Measurements from ENCODE around the gene ZNF507. TPM values are rescaled to one million over a fixed set of nuclear protein-coding genes. Genes with fewer than 3 reads are reported as not detected.

Gene ZNF507
- total RNA-seq, 2 experiments from 2014 or later = 28.6 to 29.3 TPM

DNA sequence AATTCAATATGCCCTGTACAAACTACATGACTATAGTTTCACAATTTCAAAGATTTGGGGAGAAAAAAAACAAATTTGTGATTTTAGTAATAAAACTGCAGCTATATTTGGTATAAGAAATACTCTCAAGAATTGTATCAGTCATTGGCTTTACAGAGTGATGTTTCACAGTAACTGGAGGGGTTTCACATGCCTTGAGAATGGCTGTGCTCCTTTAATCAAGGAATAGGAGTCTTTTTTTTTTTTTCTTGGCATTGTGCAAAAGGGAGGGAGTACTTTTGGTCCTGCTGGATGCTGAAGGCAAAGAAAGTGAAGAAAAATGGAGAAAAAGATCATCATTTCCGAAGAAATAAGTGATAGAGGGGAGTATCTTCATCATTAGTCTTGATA, 6.8 kb downstream of the ZNF507 start:
- Mint-ChIP-seq H3K4me3 (no peak overlapping the region), H3K27ac (no peak overlapping the region), H3K4me1 (peaks cover 58% of the 10 kb centered on the region), H3K36me3 (peaks cover 72% of the 10 kb centered on the region), H3K27me3 (no peaks in the 10 kb centered on the region), H3K9me3 (no peaks in the 10 kb centered on the region)
- DNase-seq = no peak

DNA sequence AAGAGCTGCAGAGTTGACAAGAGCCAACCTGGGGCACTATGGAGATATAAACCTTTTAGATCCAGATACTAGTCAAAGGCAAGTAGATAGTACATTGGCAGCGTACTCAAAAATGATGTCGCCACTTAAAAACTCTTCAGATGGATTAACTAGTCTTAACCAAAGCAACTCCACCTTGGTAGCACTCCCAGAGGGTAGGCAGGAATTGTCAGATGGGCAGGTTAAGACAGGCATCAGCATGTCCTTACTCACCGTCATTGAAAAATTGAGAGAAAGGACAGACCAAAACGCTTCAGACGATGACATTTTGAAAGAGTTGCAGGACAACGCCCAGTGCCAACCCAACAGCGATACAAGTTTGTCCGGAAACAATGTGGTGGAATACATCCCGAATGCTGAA, 8.9 kb downstream of the ZNF507 start:
- Mint-ChIP-seq H3K9me3 (no peaks in the 10 kb centered on the region), H3K27me3 (no peaks in the 10 kb centered on the region), H3K36me3 (peaks cover 72% of the 10 kb centered on the region), H3K4me1 (peaks cover 52% of the 10 kb centered on the region), H3K4me3 (no peak overlapping the region), H3K27ac (no peak overlapping the region)
- no peak for DNase-seq

DNA sequence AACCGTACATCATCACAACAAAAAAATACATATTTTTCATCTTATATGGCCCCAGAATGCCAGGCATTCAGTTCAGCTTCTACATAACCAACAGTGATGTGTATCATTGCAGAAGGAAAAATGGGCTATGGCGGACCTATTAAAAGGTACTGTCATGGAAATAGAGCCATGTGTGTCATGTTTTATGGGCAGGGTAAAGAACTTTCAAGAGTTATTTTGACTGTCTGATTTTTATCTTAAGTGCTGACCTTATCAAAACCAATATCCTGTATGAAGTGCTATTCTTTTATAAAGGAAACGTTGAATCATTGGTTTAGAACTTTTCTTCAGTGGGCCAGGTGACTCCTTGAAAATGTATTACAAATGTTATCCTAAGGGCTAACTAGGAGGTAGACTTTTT, 9.9 kb downstream of the ZNF507 start:
- peaks cover 44% of the 10 kb centered on the region for H3K4me1 Mint-ChIP-seq
- no peaks in the 10 kb centered on the region for H3K9me3 Mint-ChIP-seq
- peak overlapping the region; percentile 15 for H3K27ac Mint-ChIP-seq

DNA sequence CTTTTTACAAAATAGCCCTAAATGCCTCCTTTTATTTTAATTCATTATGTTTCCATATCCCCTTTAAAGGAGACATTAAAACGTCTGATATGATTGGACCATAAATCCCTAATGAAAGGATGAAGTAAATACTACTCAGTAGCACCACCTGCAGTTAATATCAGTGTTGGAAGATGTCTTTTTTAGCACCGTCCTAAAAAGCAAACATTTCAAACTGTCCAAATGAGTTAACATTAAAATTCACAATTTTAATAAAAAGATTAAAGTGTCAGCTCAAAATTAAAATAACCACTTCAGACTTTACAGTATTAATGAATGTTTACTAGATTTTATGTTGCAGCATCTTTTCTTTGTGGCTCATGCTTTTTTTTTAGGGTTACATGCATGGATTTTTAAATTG, 12.3 kb downstream of the ZNF507 start:
- Mint-ChIP-seq H3K4me1 (peaks cover 33% of the 10 kb centered on the region), H3K27ac (no peak overlapping the region), H3K27me3 (no peaks in the 10 kb centered on the region), H3K4me3 (no peak overlapping the region), H3K9me3 (no peaks in the 10 kb centered on the region), H3K36me3 (peaks cover 58% of the 10 kb centered on the region)
- DNase-seq = no peak

More for the DNA sequence above, 9.9 kb downstream of the ZNF507 start:
- Mint-ChIP-seq H3K36me3 (peaks cover 67% of the 10 kb centered on the region), H3K4me3 (no peak overlapping the region), H3K27me3 (no peaks in the 10 kb centered on the region)
- DNase-seq = no peak

DNA sequence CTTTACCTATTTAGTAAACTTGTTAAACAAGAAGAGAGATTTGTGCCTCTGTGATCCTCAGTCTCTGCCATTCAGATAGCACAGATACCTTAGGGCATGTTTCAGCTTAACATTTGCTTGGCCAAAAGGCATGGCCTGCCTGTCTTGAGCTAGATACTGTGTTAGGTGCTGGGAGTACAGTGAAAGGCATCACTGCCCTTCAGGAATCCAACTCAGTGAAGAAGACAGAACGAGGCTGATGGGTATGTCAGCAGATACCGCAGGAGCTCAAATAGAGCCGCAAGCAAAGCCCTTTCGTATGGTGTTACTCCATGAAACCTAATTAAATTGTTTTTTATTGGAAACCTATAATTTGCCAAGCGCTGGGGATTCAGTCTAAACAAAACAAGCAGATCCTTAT, 12.9 kb downstream of the ZNF507 start:
- no peak overlapping the region for H3K27ac Mint-ChIP-seq
- no peak for DNase-seq
- no peak overlapping the region for H3K4me3 Mint-ChIP-seq
- peaks cover 57% of the 10 kb centered on the region for H3K36me3 Mint-ChIP-seq
- no peaks in the 10 kb centered on the region for H3K27me3 Mint-ChIP-seq
- H3K9me3 Mint-ChIP-seq = no peaks in the 10 kb centered on the region
- peaks cover 37% of the 10 kb centered on the region for H3K4me1 Mint-ChIP-seq

DNA sequence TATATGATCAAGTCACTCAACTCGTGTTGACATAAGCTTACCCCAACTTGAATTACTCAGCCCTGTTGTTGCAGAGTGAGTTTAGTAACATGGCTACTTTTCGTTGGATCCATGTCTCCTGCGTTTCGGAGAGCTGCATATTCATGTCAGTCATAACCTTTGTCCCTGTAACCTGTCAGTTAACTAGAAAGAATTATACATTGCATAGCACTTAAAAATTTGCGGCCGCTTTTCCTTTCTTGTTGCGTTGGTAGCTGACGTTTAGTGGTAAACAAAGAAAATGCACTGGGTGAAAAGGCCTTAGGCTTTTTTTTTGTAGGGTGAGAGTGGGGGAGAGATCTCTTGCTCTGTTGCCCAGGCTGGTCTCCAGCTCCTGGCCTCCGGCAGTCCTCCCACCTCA, 14.2 kb downstream of the ZNF507 start:
- H3K9me3 Mint-ChIP-seq = no peaks in the 10 kb centered on the region
- no peak overlapping the region for H3K27ac Mint-ChIP-seq
- H3K27me3 Mint-ChIP-seq = no peaks in the 10 kb centered on the region
- H3K4me3 Mint-ChIP-seq = no peak overlapping the region
- peaks cover 47% of the 10 kb centered on the region for H3K4me1 Mint-ChIP-seq
- peaks cover 54% of the 10 kb centered on the region for H3K36me3 Mint-ChIP-seq
- no peak for DNase-seq

DNA sequence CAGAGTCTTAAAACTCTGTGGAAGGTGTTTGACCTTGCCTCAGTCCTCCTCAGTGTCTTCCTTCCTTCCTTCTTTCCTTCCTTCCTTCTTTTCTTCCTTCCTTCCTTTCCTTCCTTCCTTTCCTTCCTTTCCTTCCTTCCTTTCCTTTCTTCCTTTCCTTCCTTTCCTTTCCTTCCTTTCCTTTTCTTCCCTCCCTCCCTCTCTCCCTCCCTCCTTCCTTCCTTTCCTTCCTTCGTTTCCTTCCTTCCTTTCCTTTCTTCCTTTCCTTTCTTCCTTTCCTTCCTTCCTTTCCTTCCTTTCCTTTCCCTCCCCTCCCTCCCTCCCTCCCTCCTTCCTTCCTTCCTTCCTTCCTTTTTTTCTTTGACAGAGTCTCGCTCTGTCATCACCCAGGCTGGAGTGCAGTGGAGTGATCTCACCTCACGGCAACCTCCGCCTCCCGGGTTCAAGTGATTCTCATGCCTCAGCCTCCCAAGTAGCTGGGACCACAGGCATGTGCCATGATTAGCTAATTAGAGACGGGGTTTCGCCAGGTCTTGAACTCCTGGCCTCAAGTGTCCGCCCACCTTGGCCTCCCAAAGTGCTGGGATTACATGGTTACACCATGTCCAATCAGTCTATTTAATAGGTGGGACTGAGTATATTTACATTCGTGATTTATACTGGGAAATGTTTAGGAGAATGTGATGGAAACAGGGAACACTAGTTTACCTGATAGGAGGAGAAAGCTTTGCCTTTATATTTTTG, 16.3 kb downstream of the ZNF507 start:
- H3K9me3 Mint-ChIP-seq = no peaks in the 10 kb centered on the region
- DNase-seq = no peak
- no peak overlapping the region for H3K4me3 Mint-ChIP-seq
- peaks cover 45% of the 10 kb centered on the region for H3K4me1 Mint-ChIP-seq
- peaks cover 52% of the 10 kb centered on the region for H3K36me3 Mint-ChIP-seq
- H3K27ac Mint-ChIP-seq = no peak overlapping the region
- H3K27me3 Mint-ChIP-seq = no peaks in the 10 kb centered on the region

DNA sequence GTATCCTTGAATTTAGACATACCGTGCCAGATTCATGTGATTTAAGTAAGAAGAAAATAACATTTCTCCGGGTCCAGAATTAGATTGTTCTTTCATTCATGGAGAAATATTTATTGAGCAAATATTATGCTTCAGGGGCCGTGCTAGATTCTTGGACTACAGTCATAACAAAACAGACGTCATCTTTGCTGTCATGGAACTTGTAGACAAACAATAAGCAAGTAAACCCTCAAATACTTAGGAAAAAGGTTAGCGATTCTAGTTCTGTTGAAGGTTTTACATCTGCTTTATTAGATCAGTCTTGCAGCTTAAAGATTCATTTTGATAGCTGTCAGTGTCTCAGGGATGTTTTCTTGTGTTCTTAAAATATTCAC, 16.9 kb downstream of the ZNF507 start:
- Mint-ChIP-seq H3K9me3 (no peaks in the 10 kb centered on the region), H3K36me3 (peaks cover 57% of the 10 kb centered on the region), H3K4me3 (no peak overlapping the region), H3K27me3 (no peaks in the 10 kb centered on the region), H3K4me1 (peaks cover 51% of the 10 kb centered on the region), H3K27ac (no peak overlapping the region)
- DNase-seq = no peak

DNA sequence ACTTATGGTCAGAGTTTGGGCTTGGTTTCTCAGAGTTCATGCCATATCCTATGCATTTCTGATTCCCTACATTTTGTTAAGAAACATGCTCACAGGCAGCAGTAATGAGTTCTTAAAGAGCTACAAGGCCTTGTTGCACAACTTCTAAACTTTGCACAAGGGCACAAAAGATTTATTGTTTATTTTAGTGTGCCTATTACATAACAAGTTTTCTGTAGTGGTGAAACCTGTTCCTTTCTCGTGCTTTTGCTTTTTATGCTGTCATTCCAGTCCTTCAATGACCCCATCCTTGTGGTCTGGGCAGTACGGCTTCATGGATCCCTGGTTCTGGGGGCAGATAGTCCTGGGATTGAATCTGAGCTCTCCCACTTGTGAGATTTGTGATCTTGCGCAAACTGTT, 17.8 kb downstream of the ZNF507 start:
- Mint-ChIP-seq H3K4me1 (peaks cover 57% of the 10 kb centered on the region), H3K36me3 (peaks cover 61% of the 10 kb centered on the region), H3K27me3 (no peaks in the 10 kb centered on the region), H3K4me3 (no peak overlapping the region), H3K27ac (no peak overlapping the region), H3K9me3 (no peaks in the 10 kb centered on the region)
- DNase-seq = no peak

DNA sequence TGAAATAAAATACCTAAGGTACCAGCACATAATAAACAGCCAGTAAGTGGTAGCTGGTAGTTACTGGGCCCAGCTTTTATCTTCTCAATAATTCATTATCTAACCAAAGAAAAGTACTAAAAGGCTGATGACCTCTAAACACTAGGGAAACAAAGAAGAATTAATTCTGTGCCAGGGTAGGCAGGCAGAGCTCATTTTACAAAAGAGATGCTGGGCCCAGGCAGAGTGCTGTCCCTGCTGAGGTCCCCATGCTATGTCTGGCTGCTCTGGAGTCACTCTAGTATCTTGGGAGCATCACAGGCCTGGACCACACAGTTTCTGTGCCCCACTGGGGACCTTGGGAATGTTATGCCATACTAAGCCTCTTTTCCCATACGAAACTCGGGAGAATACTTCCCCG, 18.2 kb downstream of the ZNF507 start:
- DNase-seq = no peak
- H3K4me1 Mint-ChIP-seq = peaks cover 54% of the 10 kb centered on the region
- H3K9me3 Mint-ChIP-seq = no peaks in the 10 kb centered on the region
- H3K27me3 Mint-ChIP-seq = no peaks in the 10 kb centered on the region
- no peak overlapping the region for H3K4me3 Mint-ChIP-seq
- H3K36me3 Mint-ChIP-seq = peaks cover 59% of the 10 kb centered on the region
- H3K27ac Mint-ChIP-seq = no peak overlapping the region

DNA sequence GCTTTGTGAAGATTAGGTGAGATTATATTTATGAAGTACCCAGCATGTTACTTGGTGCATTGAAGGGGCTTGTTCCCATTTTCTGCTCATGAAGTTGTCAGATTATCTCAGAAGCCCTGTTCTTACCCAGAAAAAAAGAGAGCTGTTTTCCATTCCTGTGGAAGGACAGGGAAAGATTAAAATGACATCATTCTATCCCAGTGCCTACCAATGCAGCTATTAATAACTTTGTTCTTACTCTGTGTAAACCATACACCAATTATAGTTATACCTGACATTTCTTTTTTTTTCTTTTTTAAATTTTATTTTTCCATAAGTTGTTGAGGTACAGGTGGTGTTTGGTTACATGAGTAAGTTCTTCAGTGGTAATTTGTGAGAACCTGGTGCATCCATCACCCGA, 18.6 kb downstream of the ZNF507 start:
- H3K36me3 Mint-ChIP-seq = peaks cover 59% of the 10 kb centered on the region
- DNase-seq = no peak
- H3K27ac Mint-ChIP-seq = no peak overlapping the region
- H3K9me3 Mint-ChIP-seq = no peaks in the 10 kb centered on the region
- H3K4me3 Mint-ChIP-seq = no peak overlapping the region
- no peaks in the 10 kb centered on the region for H3K27me3 Mint-ChIP-seq
- peaks cover 54% of the 10 kb centered on the region for H3K4me1 Mint-ChIP-seq

DNA sequence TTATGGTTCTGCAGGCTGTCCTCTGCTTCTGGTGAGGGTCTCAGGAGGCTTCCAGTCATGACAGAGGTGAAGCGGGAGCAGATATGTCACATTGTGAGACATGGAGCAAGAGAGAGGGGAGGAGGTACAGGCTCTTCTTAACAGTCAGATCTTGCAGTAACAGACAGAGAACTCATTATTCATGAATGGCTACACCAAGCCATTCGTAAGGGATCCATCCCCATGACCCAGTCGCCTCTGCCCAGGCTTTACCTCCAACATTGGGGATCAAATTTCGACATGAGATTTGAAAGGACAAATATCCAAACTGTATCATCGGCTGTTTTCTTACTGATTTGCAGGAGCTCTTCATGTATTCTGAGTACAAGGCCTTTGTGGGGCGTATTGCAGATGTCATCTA, 21.7 kb downstream of the ZNF507 start:
- Mint-ChIP-seq H3K27ac (no peak overlapping the region), H3K27me3 (no peaks in the 10 kb centered on the region), H3K4me1 (peaks cover 53% of the 10 kb centered on the region), H3K36me3 (peaks cover 68% of the 10 kb centered on the region), H3K9me3 (no peaks in the 10 kb centered on the region), H3K4me3 (no peak overlapping the region)
- no peak for DNase-seq

DNA sequence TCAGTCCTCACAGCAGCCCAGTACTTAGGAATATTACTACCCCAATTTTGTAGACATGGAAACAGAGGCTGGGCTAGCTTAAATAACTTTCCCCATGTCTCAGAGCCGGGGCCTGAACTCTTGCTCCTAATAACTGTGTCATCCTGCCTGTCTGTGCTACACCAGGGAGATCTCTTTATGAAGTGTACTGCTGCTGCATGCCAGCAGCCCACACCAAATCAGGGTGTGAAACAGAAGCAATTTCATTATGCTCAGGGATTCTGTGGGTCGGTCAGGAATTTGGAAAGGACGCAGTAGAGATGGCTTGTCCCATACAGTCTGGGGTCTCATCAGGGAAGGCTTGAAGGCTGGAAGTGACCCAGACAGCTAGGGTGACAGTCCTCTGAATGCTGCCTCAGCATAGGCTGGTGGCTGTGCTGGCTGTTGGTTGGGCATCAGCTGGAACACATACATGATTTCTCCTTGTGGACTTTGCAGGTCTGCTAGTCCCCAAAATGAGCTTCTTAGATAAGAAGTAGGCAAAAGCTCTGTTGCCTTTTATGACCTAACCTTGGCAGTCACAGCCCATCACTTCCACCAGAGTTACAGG, 22.6 kb downstream of the ZNF507 start:
- H3K27me3 Mint-ChIP-seq = no peaks in the 10 kb centered on the region
- H3K9me3 Mint-ChIP-seq = no peaks in the 10 kb centered on the region
- H3K4me1 Mint-ChIP-seq = peaks cover 48% of the 10 kb centered on the region
- no peak overlapping the region for H3K4me3 Mint-ChIP-seq
- no peak for DNase-seq
- H3K36me3 Mint-ChIP-seq = peaks cover 74% of the 10 kb centered on the region
- H3K27ac Mint-ChIP-seq = no peak overlapping the region

DNA sequence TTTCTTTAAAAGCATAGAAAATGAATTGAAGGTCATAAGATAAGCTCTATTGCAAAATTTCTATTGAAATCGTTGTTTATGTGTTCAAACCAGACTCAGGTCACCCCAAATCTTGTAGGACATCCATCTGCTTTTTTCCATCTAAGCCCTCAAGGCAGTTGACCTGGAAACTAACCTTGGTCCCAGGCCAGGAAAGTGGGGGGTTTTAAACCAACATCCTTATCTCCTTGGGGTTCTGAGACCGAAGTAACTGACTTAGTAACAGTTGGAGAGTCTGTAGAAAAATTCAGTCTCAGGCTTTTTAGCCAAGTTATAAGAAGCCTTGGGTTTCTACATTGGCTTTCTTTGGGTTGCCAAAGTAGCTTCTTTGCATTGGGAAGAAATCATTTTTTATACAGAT, 23.4 kb downstream of the ZNF507 start:
- no peak overlapping the region for H3K27ac Mint-ChIP-seq

DNA sequence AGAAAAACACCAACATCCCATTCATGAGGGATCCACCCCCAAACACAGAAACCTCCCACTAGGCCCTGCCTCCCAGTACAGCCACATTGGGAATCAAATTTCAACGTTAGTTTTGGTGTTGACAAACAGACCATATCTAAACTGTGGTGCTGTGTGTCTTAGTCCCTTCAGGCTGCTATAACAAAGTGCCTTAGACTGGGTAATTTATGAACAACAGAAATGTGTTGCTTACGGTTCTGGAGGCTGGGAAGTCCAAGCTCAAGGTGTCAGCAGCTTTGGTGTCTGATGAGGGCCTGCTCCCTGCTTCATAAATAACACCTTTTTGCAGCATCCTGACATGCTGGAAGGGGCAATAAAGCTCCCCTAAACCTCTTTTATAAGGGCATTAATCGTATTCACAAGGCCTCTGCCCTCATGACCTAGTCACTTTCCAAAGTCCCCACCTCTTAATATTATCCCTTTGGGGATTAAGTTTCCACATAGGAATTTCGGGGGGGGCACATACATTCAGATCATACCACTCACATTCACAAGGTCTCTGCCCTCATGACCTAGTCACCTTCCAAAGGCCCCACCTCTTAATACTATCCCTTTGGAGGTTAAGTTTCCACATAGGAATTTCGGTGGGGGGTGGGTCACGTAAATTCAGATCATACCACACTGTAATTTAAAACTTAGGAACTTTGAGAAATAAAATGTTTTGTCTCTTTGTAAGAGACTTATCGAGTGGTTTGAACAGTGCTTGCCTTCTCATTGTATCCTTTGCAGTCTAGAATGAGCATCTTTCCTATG, 27.5 kb downstream of the ZNF507 start:
- peaks cover 52% of the 10 kb centered on the region for H3K36me3 Mint-ChIP-seq
- H3K9me3 Mint-ChIP-seq = no peaks in the 10 kb centered on the region

More for the DNA sequence above, 23.4 kb downstream of the ZNF507 start:
- H3K36me3 Mint-ChIP-seq = peaks cover 75% of the 10 kb centered on the region
- H3K4me1 Mint-ChIP-seq = peaks cover 42% of the 10 kb centered on the region
- no peak overlapping the region for H3K4me3 Mint-ChIP-seq
- no peaks in the 10 kb centered on the region for H3K9me3 Mint-ChIP-seq
- no peaks in the 10 kb centered on the region for H3K27me3 Mint-ChIP-seq
- no peak for DNase-seq

More for the DNA sequence above, 27.5 kb downstream of the ZNF507 start:
- Mint-ChIP-seq H3K27me3 (no peaks in the 10 kb centered on the region), H3K4me3 (no peak overlapping the region), H3K27ac (no peak overlapping the region), H3K4me1 (peaks cover 10% of the 10 kb centered on the region)
- DNase-seq = no peak
